DMS114 treated with DMSO at 0.1 percent for 48 hours (cell line): ENCODE data around the gene YBX1.
"Not testable (repeated sequence)": the region's sequence is repeated elsewhere in the genome, so short reads cannot be mapped to it uniquely, and the experiment has no call there.

Source experiments
- DNase-seq: peaks from one replicate; lab custom pipeline; 2025; ENCODE audit not compliant: unreplicated experiment; lab: John Stamatoyannopoulos, UW

The YBX1 gene

DNA sequence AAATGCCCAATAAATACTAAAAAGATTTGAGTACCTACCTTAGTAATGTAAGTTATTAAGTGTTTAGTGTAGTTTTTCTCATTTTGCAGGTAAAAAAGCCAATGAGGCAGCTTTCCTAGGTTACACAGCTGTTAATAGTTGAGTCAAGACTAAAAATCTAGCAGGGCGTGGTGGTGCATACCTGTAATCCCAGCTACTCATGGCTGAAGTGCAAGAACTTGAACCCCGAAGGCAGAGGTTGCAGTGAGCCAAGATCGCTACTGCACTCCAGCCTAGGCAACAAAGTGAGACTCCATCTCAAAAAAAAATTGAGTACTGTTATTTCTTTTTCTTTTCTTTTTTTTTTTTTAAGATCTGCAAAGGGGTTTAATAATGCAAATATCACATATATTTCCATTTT, 7.7 kb downstream of the YBX1 start:
- DNase-seq, result no peak

DNA sequence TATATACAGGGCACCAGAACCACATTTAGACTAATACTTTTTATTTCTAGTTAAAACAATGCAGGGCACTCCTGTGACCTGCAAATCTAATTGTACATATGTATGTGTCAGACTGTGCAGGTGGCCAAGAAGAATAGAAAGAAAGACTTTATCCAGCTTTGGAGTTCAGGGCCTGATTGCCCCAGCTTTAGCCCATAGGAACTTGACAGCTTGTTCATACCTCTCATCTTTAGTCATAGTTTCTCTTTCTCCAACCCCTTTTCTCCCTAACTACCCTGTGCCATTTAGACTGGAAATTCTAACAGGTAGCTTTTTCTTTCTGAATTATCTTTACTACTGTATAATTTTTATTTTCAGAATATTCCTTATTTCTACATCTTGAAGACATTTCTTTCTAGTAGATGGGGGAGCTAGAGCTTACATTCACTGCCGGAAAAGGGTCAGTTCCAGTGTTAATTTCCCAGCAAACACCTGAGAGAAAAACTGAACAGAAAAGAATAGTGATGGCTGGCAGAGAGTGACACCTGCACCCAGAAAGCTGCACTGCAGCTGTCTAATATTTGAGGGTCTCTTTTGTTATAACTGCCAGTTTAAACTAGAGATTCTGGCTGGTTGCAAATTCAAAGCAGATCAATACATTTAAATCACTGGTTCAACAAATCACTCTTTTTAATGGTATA, 8.4 kb downstream of the YBX1 start:
- no peak for DNase-seq

DNA sequence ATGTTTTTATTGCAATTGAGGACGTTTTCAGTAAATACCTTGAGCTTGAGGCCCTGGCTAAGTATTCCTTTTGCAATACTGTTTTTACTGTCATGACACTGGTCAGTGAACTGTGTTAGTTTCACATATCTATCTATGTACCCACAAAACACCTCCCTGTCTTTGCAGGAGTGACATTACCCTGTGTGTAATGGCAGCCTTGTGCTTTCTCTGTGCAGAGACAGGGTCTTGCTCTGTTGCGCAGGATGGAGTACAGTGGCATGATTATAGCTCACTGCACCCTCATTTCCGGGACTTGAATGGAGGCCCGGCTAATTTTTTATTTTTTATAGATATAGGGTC, 8.9 kb downstream of the YBX1 start:
- DNase-seq, result no peak

DNA sequence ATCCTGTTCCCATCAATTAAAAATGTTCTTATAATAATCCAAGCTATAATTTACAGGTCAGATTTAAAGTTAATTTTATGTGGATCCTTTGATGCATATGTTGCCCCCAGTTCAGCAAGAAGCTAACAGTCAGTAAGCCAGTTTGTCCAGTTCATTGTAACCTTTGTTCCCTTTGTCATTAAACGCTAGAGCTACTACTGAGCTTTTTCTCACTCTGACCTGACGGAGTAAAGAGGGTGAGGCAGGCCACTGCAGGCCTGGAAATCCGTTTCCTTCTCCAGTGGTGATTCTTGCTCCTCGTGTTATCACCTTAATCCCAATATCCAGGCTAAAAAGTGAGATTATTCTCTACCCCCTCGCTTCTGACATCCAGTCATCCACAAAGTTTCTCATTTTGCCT, 10.2 kb downstream of the YBX1 start:
- no peak for DNase-seq

DNA sequence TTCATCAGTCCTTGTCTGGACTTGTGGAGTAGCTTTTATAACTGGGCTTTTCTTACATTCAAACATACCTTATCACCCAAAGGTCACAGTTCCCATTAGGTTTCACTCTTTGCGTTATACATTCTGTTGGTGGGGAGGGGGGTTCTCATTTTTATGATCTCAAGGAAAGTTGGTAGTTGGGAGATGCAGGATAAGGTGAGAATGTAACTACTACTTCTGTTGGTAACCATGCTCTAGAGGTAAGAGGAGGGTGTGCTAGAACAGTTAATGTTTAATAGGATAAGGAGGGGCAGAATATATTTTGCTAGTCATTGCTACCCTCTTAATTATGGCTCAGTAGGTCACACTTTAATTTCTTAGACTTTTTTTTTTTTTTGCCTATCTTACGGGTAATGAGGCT, 10.7 kb downstream of the YBX1 start:
- DNase-seq, result no peak

DNA sequence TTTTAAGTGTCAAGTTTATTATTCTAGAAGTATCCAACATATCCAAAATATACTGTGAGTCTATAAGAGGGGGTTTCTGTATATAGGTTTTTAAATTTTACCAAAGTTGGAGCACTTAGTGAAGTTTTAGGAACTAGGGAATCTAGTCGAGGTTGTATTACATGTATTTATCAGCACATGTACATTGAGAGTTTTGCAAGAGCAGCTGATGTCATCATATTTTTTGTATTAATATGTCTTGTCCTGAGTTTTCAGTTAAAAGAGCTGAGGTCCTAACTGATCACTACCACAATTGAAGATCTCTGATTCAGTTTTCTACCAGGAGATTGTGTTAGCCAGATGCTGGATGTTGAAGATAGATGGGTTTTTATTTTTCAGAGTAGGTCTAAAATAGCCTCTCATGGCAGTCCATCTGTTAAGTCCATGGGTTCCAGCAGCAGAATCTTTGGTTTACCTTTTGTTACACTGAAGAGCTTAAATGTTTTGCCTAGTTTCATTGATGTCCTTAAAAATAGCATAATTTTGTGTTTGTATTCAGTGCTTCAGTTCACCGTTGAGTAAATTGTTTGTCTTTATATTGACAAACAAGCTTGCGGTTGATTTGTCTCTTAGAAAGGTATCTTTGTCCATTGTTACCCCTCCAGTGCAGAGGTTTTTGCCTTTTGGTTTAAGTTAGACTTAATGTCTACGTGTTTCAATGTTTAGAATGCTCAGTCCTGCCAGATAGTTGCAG, 16.0 kb downstream of the YBX1 start:
- no peak for DNase-seq

DNA sequence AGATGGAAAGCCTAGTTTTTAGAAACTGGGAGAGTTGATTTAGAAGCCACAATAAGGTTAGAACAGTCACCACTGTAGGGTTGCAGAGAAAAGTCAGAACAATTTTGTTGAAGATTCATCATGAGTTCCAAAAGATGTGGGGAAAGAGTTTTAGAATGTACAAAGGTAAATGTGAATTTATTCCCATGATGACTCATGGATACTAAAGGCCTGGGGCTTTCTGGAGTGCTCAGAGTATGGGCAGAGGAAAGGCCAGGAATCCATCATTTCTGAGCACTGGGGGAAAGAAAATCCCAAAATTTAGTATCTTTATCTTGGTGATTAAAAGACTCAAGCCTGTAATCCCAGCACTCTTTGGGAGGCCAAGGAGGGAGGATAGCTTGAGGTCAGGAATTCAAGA, 17.8 kb downstream of the YBX1 start:
- DNase-seq, result no peak

DNA sequence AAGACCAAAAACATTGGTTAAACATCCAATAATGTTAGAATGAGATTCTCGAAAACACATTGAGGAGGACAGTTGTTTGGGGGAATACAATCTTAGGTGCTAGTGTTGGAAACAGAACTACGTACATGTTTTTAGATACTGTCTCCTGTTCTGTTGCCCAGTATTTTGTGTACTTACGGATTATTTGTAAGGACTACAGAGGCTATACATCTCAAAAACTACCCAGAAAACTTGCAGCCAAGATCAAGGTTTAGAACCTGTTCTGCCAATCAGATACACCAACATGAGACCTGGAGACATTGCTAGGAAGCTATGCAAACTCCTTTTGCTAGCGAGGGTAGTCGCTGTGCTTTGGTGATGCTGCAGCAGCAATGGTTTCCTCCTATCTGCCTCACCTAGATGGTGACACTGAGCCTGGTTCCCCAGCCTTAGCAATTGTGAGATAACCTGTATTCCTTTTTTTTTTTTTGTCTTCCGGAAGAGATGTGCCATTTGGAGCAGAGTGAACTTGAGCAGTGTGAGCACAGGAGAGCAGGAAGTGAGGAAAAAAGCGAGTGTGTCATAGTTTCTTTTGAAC, 21.8 kb downstream of the YBX1 start:
- no peak for DNase-seq

DNA sequence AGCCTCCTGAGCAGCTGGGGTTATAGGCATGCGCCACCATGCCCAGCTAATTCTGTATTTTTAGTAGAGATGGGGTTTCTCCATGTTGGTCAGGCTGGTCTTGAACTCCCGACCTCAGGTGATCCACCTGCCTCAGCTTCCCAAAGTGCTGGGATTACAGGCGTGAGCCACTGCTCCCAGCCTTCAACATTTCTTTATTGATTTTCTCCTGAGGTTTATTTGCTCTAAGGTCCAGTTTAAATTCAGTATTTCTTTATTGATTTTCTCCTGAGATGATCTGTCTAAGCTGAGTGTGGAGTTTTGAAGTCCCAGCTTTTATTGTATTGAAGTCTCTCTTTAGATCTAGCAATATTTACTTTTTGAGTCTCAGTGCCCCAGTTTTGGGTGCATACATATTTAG, 30.6 kb downstream of the YBX1 start:
- not testable (repeated sequence) for DNase-seq

DNA sequence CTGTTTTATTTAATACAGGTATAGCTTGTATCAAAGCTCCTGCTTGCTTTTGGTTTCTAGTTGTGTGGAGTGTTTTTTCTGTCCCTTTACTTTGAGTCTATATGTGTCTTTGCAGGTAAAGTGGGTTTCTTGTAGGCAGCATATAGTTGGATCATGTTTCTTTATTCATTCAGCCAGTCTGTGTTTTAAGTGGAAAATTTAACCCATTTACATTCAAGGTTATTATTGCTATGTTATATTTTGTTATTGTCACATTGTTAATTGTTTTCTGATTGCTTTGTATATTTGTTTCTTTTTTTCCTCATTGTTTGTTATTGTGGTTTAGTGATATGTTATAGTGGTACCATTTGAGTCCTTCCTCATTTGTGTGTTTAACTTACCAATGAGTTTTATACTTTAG, 31.1 kb downstream of the YBX1 start:
- DNase-seq, result no peak

DNA sequence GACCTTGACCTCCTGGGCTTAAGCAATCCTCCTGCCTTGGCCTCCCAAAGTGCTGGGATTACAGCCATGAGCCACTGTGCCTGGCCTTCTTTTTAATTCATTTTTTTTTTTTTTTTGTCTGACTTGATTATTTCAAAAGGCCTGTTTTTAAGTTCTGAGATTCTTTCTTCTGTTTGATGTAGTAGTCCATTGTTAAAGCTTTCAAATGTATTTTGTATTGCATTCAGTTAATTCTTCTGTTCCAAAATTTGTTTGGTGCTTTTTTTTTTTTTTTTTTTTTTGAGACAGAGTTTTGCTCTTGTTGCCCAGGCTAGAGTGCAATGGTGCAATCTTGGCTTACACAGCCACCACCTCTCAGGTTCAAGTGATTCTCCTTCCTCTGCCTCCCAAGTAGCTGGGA, 32.2 kb downstream of the YBX1 start:
- not testable (repeated sequence) for DNase-seq

DNA sequence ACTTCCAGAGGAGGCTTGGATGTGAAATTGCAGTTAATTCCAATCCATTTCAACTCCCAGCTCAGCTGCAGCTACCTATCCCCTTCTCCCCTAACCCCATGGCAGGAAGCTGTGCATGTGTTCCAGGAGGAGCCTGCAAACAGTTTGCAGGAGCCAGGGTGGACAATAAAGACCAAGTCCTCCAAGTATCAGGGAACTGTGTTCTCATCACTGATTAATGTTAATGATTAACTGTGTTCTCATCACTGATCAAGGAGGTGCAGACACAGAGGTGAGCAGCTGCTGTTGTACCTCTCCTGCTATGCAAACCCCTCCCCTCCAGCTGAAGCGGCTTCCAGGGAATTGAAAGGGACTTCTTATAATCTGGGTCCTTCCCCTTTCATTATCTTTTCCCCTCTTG, 38.6 kb downstream of the YBX1 start:
- DNase-seq, result no peak

DNA sequence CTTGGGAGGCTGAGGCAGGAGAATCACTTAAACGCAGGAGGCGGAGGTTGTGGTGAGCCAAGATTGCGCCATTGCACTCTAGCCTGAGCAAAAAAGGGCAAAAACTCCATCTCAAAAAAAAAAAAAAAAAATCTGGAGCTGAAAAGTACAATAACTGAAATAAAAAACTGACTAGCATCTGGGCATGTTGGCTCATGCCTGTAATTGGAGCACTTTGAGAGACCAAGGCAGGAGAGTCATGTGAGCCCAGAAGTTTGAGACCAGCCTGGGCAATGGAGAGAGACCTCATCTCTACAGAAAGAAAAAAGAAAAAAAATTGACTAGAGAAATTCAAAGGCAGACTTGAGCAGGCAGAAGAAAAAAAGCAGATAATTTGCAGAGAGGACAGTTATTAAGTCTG, 39.7 kb downstream of the YBX1 start:
- DNase-seq, result no peak

DNA sequence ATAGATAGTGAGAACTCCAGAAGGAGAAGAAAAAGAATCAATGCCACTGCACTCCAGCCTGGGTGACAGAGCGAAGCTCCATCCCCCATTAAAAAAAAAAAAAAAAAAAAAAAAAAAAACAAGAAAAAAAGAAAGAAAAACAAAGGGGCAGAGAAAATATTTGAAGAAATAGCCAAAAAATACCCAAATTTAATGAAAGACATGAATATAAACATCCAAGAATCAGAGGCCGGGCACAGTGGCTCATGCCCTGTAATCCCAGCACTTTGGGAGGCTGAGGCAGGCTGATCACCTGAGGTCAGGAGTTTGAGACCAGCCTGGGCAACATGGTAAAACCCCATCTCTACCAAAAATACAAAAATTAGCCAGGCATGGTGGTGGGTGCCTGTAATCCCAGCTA, 40.2 kb downstream of the YBX1 start:
- DNase-seq, result not testable (repeated sequence)

DNA sequence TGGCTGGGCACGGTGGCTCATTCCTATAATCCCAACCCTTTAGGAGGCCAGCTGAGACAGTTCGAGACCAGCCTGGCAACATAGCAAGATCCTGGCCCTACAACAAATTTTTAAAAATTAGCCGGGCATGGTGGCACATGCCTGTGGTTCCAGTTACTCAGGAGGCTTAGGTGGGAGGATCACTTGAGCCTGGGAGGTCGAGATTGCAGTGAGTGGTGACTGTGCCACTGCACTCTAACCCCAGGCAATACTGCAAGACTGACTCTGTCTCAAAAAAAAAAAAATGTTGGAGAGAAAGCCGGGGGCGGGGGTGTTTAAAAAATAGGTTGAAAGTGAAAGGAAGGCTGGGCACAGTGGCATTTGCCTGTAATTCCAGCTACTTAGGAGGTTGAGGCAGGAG, 41.3 kb downstream of the YBX1 start:
- DNase-seq, result no peak

DNA sequence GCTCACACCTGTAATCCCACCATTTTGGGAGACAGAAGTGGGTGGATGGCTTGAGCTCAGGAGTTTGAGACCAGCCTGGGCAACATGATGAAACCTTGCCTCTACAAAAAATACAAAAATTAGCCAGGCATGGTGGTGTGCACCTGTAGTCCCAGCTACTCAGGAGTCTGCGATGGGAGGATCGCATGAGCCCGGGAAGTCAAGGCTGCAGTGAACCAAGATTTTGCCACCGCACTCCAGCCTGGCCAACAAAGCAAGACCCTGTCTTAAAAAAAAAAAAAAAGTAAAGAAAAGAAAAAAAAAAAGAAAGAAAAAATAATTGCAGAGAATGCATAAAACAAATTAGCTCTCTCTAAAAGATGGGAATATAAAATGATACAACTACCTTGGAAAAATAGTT, 43.6 kb downstream of the YBX1 start:
- not testable (repeated sequence) for DNase-seq

DNA sequence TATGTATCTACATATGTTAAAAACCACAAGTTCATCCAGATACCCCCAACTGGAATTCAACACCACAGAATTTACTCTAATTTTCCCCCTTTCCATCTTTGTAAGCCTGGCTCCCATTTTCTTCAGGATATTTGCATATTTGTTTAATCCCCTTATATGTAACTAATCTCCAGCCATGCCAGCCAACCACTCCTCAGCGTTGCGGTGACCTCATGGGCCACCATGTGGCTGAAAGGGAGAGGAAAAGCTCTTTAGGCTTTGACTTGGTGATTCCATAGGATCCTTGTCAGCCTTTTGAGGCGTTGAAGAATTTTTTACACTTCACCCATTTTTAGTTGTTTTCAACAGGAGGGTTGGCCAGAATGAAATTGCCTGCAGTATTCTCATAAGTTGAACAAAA, 47.8 kb downstream of the YBX1 start:
- no peak for DNase-seq

DNA sequence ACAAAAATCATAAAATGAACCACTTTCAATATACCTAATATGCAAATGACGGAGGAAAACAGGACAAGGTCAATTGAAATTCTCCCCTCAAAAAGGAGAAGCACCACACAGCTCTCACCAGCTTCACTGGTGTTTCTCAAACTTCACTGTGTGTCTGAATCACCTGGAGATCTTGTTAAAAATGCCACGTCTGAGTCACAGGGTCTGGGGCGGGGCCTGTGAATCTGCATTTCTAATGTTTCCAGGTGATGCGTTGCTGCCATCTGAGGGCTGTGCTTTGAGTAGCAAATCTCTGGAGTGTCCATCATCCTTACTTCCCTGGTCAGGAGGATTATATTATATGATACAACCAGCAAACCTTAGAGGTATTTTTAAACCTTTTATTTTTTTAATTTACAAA, 48.8 kb downstream of the YBX1 start:
- no peak for DNase-seq

DNA sequence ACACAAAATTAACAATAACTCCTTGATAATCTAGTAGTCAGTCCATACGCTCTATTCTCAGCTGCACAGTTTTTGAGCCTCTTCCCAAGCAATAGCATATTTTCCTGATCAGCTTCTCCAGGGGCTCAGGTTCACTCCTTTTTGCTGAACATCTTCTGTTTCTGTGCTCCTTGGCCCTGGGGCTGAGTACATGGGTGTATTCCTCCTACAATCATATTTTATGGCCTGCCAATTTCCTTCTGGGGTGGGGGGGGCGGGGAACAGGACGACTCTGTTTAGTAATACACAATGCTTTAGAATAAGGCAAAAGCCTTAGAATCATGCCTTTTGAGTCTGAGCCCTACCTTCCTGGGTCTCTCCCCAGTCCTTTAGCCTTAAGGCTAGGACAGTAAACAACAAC, 49.4 kb downstream of the YBX1 start:
- DNase-seq, result no peak

DNA sequence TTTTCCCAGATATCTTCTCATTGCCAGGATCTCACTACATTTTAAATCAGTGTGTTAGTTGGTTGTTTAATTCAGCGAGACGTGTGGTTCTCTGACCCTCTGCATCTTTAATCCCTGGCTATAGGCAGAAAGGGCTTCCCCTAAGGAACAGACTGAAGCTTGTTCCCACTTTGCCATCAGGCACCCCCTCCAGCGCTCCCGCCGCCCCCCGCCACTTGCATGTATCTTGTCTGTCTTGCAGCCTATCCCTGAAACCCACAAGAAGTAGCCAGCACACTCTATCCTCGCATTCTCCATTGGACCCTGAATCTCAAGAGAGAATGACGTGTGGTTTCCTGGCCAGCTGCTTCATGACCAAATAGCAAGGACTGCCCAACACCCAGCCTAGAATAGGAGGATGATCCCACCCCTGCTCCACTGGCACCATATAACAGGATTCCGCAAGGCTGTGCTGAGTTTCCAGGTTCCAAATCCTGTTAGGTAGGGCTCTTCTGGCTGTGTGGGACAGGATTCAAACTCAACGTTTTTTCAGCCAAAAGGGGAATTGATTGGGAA, 50.0 kb downstream of the YBX1 start:
- DNase-seq, result no peak

DNA sequence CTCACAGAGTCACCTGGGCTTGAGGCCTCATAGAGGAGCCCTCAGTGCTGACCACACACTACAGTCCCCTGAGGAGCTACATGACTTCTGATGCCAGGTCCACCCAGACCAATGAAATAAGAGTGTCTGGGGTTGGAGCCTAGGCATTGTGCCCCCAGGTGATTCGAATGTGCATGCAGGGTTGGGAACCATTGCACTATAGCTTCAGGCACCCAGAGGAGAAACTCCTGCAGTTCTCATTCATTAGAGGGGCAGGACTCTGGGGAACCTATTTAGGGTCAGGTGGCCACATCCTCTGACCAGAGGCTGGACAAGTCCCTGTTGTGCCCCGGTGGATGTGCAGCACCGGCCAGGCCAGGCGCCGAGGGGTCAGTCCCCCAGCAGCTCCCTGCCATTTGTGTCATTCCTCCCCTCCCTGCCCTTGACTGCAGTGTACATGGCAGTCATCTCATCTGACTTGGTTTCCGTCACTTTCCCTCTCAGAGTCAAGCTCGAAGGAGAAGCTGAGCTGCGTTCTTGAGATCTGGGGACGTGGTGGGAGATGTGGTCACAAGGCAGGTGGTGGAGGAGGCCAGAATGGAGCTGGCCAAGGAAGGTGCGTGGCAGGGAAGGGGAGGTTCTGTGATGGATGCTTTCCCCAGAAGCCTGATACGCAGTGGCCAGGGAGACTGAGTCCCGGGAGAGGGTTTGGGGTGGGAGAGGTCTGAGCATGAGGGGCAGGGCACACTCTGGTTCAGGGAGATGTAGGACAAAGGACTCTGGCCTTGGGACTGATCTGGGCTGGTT, 51.4 kb downstream of the YBX1 start:
- DNase-seq, result no peak
